UCSD-AML1 (cell line): ENCODE data around the gene THUMPD2.

Source experiments
- DNase-seq: peaks from one replicate; lab custom pipeline; 2025; ENCODE audit not compliant: unreplicated experiment; lab: John Stamatoyannopoulos, UW

Gene THUMPD2

DNA sequence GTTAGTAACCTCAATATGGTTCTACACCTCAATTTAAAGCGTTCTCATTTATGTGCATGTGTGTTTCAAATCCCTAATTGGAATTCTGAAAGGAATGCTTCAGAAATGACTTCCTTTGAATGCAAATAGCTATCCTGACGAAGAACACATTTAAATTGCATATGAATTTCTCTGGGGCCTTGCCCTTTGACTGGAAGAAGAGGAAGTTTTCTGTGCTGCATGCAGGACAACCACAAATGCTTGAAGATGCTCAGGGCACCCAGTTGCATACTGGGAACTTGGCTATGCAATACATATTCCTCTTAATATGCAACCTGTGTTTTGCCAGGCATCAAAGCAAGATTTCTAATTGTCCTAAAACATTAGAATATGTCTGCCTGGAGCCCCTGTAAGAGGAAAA is 58.1 kb downstream of the THUMPD2 start:
- DNase-seq = no peak

DNA sequence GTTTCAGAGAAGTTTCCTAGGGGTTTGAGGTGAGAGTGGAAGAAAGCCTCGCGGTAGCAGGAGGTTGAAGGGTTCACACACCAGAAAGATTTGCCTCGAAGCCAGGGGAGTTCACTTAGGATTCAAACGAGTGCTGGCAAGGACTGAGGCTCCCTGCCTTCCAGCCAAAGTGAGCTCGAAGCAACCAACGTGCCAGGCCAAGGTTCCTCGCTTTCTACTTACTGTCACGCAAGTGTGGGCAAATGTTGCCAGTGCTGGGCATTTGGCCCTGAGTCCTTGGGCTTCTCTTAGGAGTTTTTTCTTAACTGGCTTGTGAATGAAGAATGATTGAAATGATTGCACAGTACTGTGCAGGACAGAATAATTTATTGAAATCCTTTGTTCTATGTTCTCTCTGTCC is 59.7 kb downstream of the THUMPD2 start:
- no peak for DNase-seq

DNA sequence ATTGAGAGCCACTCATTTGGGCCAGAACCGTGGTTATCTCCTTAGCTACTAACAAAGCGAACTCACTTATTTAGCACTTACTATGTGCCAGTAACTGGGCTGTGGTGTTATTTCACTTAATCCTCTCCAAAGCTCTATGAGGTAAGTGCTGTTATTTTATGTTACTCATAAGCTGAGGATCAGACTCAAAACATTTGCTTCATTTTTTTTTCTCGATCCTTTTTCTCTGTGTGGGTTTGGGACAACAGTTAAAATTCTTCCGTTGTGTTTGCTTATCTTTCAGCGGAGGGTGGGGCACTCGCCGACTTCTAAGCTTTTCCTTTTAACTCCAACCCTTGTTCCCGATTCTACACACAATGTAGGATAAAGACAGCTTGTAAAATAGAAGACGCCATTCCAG is 60.6 kb downstream of the THUMPD2 start:
- DNase-seq = no peak

DNA sequence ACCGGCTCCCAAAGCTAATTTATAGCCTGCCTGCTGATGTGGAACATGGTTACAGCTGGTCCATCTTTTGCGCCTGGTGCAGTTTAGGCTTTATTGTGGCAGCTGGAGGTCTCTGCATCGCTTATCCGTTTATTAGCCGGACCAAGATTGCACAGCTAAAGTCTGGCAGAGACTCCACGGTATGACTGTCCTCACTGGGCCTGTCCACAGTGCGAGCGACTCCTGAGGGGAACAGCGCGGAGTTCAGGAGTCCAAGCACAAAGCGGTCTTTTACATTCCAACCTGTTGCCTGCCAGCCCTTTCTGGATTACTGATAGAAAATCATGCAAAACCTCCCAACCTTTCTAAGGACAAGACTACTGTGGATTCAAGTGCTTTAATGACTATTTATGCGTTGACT is 62.0 kb downstream of the THUMPD2 start:
- DNase-seq = no peak

DNA sequence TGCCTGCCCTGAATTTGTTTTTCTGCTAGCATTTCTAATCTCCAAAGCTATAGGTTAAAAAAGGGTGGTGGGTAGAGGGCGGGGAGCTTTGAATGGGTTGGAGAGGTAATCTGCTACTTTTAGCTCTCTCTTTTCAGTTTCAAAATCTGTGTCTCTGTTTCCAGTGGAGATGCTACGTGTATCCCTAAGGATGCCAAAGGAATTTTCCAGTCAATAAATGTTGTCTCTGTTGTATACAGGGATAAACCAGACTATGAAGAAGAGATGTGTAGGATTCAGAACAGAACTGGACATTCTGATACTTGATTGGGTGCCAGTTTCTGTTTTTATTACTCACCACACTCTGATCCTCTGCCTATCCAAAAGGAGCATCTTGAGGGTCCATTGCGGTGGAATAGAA is 63.2 kb downstream of the THUMPD2 start:
- no peak for DNase-seq

DNA sequence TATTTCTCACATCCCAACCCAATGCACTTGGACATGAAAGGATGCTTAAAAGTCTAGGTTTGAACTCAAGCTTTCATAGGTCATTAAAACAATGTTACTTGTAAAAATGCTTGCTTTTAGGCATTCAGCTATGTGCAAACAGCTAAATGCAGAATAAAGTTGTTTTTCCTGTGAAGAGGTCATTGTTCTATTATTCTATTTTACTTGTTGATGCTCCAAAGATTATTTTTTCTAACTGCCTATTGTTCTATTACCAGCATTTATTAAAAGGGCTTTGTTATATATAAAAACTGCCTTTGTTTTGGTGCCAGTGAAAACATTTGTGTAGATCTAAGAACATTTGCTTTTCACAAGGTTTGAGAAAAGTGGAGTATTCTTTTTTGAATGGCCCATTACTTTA is 64.0 kb downstream of the THUMPD2 start:
- no peak for DNase-seq

DNA sequence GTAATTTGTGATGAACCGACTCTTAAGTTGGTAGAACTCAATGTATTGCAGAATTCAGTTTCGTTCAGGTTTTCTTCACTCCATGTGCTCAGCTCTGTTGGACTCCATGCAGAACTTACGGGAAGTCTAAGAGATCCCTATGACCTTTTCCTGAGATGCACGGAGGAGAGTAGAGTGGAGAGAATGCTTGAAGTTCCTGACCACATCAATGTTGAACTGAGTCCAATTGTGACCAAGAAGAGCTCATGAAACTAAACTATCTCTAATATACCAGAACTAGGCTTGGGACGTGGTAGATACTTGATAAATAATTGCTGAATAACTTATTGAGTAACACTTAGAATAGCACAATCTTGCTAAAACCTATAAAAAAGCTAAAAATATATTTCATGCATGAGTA is 66.1 kb downstream of the THUMPD2 start:
- DNase-seq = no peak

DNA sequence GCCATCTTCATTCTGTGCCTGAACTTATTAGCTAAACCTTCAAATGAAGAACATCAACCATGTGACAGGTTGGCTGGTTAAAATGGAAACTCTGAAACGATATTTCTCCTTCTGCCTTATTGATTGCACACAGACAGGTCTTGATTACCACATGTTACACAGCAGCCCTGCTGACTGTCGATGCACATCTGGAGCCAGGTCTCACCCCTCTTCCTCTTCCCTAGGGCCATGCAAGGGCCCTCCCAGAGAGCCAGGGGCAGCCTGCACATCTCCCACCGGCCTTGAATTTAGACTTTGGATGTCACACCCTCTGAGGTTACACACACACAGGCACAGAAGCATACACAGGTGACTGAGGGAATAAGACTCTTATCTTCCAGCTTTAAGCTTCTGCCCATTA is 68.3 kb downstream of the THUMPD2 start:
- no peak for DNase-seq

DNA sequence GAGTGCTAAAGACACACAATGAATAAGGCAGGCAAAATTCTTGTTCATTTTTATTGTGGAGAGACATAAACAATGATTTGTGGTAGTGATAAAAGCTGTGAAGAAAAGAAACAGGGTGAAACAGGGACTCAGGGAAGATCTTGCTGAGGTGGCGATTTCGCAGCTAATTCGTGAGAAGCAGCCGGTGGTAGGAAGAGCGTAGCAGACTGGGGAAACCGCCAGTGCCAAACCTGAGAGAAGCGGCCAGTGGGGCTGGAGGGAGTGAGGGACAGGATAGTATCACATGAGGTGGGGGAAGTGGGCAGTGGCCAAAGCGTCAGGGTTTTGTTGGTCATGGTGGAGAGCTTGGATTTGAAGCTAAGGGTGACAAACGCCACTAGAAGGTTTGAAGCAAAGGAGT is 71.1 kb downstream of the THUMPD2 start:
- DNase-seq = no peak

DNA sequence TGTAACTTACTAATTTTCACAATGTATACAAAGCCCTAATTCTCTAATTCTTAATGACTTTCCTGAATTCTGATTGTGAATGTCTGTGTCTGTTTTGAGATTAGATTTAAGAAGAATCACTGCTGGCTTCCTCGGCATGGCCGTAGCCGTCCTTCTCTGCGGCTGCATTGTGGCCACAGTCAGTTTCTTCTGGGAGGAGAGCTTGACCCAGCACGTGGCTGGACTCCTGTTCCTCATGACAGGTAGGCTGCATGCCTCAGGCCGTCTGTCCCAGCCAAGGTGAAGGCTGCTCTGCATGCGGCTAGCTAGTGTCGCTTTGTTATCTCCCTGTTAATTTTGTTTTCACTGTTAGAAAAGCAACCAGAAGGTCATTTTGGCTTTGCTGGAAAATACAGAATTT is 72.1 kb downstream of the THUMPD2 start:
- no peak for DNase-seq

DNA sequence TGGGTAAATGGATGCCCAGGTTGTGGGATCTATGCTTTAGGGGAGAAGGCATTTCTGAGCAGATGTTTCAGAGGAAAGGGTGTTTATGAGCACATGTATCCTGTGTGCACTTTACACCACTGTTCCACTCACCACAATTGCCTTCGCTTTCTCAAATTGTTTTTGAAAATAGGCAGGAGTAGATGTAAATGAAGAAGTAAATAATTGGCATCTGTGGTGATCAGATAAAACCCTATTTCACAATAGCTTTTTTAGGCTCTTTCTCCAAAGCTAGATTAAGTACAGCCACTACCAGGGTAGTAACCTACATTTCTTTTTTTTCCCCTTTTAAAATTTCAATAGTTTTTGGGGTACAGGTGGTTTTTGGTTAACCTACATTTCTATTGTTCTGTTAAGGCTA is 72.7 kb downstream of the THUMPD2 start:
- DNase-seq = no peak

DNA sequence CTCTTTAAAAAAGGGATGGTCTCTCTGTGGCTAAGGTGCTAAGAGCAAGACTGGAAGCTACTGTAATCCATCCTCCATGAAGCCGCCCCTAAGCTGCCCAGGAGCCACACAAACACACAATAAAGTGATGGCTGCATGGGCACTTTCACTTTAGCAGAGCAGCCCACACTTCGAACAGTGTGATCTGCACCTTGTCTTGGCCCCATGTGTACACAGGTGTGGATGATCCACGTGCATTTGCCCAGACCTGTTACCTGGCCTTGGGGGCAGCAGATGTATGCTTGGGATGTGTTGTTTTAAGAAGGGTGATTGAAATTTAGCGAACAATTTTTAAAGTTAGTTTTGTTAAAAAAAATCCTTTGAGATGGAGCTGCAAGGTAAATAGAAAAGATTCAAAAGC is 73.4 kb downstream of the THUMPD2 start:
- DNase-seq = no peak

DNA sequence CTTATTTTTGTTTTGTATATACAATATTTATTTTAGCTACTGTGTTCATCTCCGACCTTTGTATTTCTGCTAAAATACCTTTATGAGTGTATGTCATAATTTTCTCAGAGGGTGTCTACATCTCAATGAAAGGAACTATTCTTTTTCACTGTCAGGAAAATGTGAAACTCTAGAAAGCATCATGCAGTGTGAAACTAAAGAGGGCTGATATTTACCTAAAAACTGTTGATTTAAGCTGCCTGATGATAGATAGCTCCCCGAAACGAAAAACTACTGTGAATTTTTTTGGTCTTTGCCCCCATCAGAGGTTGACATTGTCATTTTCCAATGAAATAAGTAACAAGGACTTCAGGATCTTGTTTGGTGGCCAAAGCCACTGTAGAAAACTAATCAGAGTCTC is 74.5 kb downstream of the THUMPD2 start:
- no peak for DNase-seq

DNA sequence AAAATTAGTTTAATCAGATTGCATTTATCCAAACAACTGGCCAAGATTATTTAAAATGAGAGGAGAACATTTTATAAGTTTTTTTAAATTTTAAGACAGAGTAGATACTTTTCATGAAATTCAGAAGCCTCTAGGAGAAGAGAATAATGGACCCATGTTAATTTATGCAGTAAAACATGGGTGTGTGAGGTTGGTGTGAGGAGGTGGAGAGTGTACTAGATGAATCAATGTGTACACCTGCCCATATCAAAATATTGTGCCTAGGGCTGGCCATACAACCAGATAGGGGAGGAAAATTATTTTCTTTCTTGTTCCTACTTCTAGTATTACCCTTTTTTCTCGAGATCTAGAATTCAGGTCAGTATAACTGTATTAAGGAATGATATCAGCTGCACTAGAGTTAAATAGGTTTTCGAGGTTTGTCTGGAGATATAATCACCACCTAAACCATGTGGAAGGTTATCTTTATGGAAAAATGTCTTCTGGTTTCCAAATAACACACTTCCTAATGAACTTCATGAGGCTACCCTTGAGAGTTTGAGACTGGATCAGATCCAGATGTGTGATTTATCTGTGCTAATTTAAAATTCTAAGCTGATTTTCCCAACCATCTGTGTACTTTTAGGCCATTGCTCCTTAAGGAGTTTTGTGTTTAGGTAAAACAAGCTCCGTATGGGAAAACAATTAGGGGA is 75.7 kb downstream of the THUMPD2 start:
- DNase-seq = no peak

DNA sequence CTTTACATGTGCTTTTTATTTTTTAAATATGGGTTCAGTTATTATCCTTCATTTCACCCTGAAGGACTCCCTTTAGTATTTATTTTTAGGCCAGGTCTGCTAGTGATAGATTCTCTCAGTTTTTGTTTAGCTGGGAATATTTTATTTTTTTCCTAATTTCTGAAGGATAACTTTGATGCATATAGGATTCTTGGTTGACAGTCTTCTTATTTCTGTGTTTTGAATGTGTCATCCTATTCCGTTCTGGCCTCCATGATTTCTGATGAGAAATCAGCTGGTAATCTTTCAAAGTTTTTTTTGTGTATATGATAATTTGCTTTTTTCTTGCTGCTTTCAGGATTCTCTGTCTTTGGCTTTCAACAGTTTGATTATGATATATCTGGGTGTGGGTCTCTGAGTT is 77.9 kb downstream of the THUMPD2 start:
- DNase-seq = no peak

DNA sequence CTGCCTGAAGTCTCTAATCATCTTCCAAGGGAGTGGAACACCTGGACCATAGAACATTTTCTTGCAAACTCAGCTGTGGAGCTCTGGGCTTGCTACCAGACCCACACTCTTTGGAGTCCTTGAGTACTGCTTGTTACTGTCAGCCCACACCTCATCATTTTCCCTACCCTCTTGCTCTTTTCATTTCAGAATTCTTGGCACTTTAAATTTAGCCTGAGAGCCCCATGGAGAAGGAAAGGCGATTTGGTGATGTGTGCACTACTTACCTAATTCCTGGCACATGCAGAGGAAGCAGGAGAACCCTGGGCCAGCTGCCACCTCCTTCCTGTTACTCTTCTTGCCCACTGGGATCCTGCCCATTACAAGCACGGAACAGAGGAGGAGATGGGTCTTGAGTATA is 81.6 kb downstream of the THUMPD2 start:
- no peak for DNase-seq

DNA sequence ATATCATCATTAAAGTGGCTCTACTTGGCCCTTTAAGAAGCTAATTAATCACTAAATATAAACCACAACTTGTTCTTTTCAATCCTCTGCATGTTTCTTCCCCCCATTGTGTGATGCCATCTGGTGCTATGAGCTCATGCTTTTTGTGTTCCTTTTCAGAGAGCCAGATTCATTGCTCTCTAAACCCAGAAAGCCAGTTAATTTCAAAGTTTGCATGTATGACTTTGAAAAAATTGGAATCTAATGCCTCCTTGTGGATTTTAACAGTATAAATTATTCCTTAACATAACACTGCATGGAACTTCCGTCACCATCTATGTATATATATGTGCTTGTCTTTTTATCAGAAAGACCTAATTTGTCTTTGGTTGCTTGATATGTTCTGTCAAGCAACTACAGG is 82.2 kb downstream of the THUMPD2 start:
- no peak for DNase-seq

DNA sequence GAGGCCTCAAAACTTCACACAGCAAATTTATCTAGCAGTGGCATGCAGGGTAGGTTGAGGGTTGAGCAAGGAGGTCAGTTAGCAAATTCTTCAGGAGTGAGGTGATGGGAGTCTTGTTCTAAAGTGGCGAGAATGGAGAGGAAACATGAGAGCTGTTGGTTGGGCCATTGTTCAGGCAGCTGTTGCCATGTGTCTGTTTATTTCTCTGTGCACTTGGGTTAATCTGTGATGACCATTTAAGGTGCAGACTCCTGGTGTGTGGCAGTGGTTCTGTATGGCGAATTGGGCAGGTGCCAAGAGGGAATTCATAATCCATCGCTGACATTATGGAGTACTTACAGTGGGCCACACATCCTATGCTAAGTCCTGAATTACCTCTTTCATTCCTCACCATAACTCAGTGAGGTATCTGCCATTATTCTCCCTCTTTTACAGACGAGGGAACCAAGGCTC is 82.9 kb downstream of the THUMPD2 start:
- no peak for DNase-seq

DNA sequence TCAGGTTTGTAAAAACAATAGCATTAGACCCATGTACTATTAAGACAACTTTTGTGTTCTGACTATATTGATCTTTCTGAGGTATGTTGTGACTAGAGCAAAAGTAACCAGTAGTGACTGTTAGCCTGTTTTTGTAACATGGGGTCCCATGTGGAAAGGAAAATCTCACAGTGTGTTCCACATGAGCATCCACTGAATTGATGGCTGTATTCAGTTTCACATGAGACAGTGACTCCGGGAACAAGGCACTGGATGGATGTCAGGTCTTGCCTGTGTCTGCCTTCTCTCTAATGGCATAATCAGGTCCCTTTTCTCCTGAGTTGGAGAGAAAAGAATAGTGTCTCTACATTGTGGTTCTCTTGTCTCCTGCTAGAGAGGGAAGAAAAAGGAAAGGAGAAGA is 85.8 kb downstream of the THUMPD2 start:
- DNase-seq = no peak

DNA sequence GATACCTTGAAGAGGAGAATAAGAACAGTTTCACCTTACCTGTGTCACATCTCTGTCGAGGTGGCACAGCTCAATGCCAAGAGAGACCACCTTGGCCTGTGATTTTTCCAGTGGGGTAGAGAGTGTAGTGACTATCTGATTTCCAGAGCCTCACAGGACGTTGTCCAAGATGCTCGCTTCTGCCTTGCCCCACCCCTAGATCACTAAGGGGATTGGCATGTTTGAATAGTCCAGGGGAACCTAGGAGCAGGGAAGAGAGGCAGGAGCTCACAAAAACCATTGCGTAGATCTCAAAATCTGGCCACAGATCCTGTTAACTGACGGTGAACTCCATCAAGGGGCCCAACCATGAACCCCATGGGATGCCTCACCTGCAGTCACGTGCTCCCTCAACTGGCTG is 89.2 kb downstream of the THUMPD2 start:
- DNase-seq = no peak

DNA sequence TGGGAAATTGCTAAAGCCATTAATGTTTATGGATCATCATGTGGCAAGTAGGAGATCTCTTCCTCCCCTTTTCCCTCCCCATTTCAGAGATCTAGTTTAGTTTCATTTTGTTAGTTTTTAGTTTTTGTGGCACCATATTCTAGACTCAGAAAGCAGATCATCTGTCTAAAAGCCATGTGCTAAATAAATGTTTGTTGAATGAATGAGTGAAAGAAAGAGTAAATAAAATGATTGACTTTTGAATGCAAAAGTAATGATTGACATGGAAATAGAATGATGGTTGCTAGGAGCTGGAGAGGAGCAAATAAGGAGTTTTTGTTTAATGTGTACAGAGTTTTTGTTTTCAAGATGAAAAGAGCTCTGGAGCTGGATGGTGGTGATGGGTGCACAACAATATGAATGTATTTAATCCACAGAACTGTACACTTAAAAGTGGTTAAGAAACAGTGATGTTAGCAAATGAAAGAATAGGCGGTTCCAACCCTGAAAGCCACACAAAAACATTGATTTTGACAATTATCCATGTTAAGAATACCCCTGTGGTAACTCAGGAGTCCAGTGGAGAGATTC is 89.7 kb downstream of the THUMPD2 start:
- no peak for DNase-seq

DNA sequence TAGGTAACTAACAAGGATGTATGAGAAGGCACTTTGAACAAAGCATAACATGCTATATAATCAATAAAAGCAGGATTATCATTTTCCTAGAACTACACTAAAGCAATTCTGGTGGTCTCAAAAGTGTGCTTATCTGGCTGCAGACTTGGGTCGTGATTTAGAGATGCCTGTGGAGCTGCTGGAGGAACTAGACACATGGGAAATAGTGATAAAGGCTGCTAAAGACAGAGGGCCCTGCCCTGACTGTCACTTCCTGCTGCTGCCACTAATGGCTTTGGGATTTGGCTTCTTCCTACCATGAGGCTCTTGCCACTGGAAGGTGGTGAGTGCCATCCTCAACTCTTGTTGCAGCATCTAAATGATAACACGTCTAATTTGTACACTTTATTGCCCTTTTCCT is 90.9 kb downstream of the THUMPD2 start:
- DNase-seq = no peak

DNA sequence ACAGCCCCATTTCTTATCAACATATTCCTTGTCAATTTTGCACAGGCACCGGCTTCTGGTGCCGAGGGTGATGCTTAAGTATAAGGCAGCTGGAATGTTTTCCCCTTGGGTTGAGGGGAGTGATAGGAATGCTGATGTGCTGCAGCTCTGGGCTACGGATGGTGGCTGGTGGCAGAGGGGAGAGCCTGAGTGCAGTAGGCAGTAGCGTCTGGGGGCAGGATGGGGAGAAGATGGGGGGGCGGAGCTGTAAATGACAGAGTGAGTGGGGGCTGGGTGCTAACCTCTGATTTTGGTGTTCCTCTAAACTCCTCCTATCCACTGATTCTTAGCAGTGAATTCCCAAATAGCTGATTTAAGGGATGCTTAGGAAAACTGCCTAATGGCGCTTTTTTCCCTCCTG is 92.6 kb downstream of the THUMPD2 start:
- DNase-seq = no peak
